HL-60 (cell line): ENCODE measurements around the gene ARNT2.

Experiments used
- DNase-seq, 2 experiments: peaks; one replicate each; pipeline ENCODE4 v3.0.0-alpha.2; 2010 to 2020; ENCODE audit warnings: low read depth in 1 of 2, low spot score in 1 of 2
- H3K27ac ChIP-seq: fragments of 250-450 bp; sonication (Bioruptor Pico); replicated peaks from 2 replicates; pipeline ENCODE4 v1.5.1; 2020; ENCODE audit warnings: mild to moderate bottlenecking, moderate library complexity
- H3K27me3 ChIP-seq: fragments of 250-450 bp; sonication (Bioruptor Pico); 2 replicates; pipeline ENCODE4 v1.5.1; 2021; ENCODE audit warnings: mild to moderate bottlenecking, moderate library complexity; ENCODE audit not compliant: insufficient read depth, poor library complexity, severe bottlenecking
- H3K4me3 ChIP-seq: replicated peaks from 2 replicates; pipeline ENCODE4 v1.5.1; 2011; ENCODE audit warnings: mild to moderate bottlenecking, control low read depth, low read length; ENCODE audit not compliant: insufficient read depth
- GABPA ChIP-seq: IDR thresholded peaks from 2 replicates; pipeline ENCODE4 v1.6.1; 2012; ENCODE audit warnings: low read depth
- POLR2AphosphoS5 ChIP-seq: IDR thresholded peaks from 2 replicates; pipeline ENCODE4 v1.6.1; 2012; ENCODE audit warnings: low read depth
- SPI1 ChIP-seq: IDR thresholded peaks from 2 replicates; pipeline ENCODE4 v1.6.1; 2012; ENCODE audit warnings: low read depth, mild to moderate bottlenecking, borderline replicate concordance
- TF ChIP-seq, protein P1 (sequence below): IDR thresholded peaks from one replicate; pipeline ENCODE4 v1.5.1; 2011; ENCODE audit warnings: low read length, control low read depth, inconsistent platforms; ENCODE audit not compliant: insufficient read depth
- TF ChIP-seq, protein P2 (sequence below): IDR thresholded peaks from 2 replicates; pipeline ENCODE4 v1.6.1; 2012; ENCODE audit warnings: low read depth; ENCODE audit not compliant: insufficient replicate concordance

Gene ARNT2

DNA sequence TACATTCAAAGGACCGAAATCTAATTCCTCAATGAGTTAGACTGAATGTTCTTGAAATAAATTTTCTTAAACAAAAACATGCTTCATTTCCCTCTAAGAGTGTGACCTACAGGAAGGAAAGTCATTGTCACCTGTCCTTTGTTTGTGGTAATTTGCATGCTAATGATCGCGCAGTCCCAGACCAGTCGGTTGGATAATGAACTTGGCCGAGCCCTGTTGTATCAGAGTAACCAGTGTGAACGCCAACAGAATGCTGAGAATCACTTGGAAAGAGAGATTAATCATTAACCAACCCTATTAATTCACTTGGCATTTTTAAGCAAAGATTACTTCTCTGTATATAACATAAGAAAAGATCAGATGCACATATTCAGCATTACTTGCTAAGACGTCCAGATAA lies 8.1 kb upstream of the ARNT2 start:
- H3K27me3 ChIP-seq = peaks cover 7% of the 10 kb centered on the region
- H3K27ac ChIP-seq = no peak overlapping the region
- DNase-seq = no peak
- TF ChIP-seq, protein P1, sequence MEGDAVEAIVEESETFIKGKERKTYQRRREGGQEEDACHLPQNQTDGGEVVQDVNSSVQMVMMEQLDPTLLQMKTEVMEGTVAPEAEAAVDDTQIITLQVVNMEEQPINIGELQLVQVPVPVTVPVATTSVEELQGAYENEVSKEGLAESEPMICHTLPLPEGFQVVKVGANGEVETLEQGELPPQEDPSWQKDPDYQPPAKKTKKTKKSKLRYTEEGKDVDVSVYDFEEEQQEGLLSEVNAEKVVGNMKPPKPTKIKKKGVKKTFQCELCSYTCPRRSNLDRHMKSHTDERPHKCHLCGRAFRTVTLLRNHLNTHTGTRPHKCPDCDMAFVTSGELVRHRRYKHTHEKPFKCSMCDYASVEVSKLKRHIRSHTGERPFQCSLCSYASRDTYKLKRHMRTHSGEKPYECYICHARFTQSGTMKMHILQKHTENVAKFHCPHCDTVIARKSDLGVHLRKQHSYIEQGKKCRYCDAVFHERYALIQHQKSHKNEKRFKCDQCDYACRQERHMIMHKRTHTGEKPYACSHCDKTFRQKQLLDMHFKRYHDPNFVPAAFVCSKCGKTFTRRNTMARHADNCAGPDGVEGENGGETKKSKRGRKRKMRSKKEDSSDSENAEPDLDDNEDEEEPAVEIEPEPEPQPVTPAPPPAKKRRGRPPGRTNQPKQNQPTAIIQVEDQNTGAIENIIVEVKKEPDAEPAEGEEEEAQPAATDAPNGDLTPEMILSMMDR = no peak
- TF ChIP-seq GABPA (no peak), POLR2AphosphoS5 (no peak), SPI1 (no peak)
- TF ChIP-seq, protein P2, sequence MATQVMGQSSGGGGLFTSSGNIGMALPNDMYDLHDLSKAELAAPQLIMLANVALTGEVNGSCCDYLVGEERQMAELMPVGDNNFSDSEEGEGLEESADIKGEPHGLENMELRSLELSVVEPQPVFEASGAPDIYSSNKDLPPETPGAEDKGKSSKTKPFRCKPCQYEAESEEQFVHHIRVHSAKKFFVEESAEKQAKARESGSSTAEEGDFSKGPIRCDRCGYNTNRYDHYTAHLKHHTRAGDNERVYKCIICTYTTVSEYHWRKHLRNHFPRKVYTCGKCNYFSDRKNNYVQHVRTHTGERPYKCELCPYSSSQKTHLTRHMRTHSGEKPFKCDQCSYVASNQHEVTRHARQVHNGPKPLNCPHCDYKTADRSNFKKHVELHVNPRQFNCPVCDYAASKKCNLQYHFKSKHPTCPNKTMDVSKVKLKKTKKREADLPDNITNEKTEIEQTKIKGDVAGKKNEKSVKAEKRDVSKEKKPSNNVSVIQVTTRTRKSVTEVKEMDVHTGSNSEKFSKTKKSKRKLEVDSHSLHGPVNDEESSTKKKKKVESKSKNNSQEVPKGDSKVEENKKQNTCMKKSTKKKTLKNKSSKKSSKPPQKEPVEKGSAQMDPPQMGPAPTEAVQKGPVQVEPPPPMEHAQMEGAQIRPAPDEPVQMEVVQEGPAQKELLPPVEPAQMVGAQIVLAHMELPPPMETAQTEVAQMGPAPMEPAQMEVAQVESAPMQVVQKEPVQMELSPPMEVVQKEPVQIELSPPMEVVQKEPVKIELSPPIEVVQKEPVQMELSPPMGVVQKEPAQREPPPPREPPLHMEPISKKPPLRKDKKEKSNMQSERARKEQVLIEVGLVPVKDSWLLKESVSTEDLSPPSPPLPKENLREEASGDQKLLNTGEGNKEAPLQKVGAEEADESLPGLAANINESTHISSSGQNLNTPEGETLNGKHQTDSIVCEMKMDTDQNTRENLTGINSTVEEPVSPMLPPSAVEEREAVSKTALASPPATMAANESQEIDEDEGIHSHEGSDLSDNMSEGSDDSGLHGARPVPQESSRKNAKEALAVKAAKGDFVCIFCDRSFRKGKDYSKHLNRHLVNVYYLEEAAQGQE = no peak
- H3K4me3 ChIP-seq = no peak overlapping the region

DNA sequence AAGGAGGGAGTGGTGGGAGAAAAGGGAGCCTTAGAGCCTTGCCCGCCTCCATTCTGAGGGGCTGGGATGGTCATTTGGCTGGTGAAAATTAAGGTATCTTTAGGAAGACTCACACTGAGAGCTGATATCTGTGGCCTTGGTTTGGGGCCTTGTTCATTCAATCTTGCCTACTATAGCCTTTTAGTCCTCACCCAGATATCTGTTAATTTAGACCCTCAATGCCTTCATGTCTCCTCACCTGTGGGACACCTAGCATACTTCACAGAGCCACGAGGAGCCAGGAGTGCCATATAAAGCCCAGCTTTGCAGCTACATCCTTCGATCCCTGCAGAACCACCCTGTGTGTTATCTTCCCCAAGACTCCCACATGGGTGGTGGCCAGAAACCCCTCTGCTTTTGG lies 4.7 kb upstream of the ARNT2 start:
- H3K4me3 ChIP-seq = no peak overlapping the region
- no peak for DNase-seq
- TF ChIP-seq GABPA (no peak), POLR2AphosphoS5 (no peak), SPI1 (no peak)
- TF ChIP-seq, protein P2 = no peak
- TF ChIP-seq, protein P1 = no peak
- H3K27ac ChIP-seq = no peak overlapping the region
- H3K27me3 ChIP-seq = peaks cover 21% of the 10 kb centered on the region

DNA sequence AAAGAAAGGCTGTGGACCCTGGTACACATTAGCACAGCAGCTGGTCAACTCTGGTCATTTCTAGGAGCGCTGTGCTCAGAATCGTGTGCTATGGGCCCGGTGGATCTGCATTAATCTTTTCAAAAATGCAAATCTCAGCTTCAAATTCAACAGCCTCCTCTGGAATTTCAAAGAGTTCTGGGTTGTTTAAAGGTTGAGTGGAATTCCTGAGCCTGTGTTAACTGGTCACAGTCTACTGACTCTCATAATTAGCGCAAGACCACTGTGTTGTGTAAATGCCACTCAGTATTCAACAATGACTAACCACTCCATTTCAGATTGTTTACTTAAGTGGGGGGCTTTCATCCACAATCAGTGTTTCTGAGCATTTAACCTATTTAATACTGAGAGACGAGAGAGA lies 2.7 kb upstream of the ARNT2 start:
- no peak for DNase-seq
- Histone ChIP-seq H3K27ac (no peak overlapping the region), H3K27me3 (peaks cover 35% of the 10 kb centered on the region), H3K4me3 (no peak overlapping the region)
- no peak for TF ChIP-seq GABPA
- TF ChIP-seq, protein P1 = no peak

DNA sequence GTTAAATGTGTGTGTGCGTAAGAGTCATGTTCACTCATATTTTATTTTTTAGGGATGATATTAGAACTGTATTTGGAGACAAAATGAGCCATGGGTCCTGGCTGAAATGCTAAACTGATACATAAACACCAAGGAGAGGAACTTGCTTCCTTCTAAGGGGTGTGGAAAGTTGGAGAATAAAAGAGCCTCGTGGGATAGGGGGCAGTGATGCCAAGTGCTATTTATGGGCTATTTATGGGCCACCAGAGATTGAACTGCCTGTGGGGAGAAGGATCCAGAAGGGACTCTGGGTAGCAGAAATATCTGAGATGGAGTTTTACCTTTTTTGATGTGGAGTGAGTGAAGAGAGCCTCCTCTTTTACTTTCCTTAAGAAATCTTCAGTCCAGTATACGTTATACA lies 1.8 kb upstream of the ARNT2 start:
- no peak overlapping the region for H3K4me3 ChIP-seq
- TF ChIP-seq, protein P1 = no peak
- TF ChIP-seq SPI1 (no peak), POLR2AphosphoS5 (no peak), GABPA (no peak)
- TF ChIP-seq, protein P2 = no peak
- H3K27ac ChIP-seq = no peak overlapping the region
- peaks cover 41% of the 10 kb centered on the region for H3K27me3 ChIP-seq
- no peak for DNase-seq
